ENCODE results near the gene RNF215.
A peak's percentile ranks its signal among the peaks of the same experiment; 100 is the strongest.
"Not testable (repeated sequence)": the region's sequence is repeated elsewhere in the genome, so short reads cannot be mapped to it uniquely, and the experiment has no call there.

Gene RNF215

DNA sequence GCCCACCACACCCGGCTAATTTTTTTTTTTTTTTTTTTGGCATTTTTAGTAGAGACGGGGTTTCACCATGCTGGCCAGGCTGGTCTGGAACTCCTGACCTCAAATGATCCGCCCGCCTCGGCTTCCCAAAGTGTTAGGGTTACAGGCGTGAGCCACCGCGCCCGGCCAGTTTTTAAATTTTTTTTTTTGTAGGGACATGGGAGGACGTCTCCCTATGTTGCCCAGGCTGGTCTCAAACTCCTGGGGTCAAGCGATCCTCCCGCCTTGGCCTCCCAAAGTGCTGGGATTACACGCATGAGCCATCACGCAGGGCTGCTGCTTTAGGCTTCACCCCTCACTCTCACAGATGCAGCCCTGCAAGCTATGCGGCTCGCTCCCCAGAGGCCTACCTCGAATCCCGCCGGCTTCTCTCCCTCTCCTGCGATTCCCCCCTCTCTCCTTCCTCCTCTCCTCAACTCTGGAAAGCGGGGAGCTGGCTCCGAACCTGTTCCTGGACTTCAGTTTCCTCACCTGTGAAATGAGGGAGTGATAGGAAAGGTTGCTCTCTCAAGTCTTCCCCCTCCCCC is 29.5 kb downstream of the RNF215 start:
- no peak for DNase-seq

DNA sequence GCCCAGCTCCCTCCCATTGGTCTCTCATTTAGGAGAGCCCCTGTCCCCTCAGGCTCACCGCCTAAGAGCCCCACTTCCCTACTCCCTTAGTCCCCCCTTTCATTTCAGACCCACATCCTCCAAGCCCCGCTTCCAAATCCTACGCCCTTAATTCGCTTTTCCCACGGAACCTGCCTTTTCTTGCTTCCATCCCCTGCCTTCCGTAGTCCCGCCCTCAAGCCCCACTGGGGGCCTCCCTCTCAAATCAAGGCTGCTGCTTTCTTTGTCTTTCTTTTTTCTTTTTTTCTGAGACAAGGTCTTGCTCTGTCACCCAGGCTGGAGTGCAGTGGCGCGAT is 30.0 kb downstream of the RNF215 start:
- no peak for DNase-seq

DNA sequence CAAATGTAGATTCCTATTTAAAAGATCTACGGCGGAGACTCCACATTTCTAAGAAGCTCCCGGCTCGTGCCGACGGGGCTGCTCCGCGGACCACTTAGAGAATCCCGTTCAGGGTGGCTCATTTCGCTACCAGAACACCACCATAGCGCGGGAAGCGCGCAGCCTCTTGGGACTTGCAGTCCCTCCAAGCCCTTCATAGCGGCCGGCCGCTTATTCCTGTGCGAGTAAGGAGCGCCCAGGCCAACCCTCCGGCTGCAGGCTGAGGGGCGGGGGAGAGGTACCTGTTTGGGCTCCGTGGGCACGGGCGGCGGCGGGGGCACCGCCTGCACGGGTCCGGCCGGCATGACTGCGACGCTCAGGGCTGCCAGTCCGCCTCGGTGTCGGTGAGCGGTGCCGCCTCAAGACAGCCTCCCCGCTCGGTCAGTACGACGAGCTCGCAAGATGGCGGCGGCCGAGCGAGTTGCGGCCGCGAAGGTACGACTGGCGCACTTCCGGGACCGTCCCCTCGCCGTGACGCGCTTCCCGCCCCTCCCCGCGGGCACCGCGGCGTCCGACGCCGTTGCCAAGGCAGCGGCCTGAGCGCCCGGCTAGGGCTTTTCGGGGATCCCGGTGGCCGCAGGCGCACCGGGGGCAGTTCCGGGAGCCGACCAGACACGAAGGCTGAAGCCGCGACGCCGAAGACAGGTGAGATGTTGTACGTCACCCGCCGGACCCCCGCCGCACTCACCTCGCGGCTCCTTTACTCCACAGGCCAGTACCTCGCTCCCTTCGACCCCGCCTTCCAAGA is 30.6 kb downstream of the RNF215 start, which contains the start of the genes CCDC157 and SF3A1:
Gene CCDC157, plus strand, starts transcription at position 559 of the 787 bp plus-strand sequence. CDS start 8,994 bp downstream, outside the sequence.
Gene SF3A1, minus strand, starts transcription at position 446 of the 787 bp plus-strand sequence. Its CDS starts 102 bp downstream, at position 344.
- peak; percentile 87 for DNase-seq

DNA sequence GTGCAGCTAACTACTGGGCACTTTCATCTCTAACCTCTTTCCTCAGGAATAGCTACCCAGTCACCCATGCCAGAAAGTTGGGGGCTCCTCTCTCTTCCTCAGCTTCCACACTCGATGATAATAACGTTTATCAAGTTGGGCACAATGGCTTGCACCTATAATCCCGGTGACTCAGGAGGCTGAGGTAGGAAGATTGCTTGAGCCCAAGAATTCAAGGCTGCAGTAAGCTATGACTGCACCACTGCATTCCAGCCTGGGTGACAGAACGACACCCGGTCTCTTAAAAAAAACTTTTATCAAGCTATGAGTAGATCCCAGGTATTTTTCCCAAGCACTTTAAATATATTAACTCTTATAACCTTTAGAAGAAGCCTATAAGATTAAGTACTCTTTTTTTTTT is 32.6 kb downstream of the RNF215 start:
- DNase-seq, result no peak

DNA sequence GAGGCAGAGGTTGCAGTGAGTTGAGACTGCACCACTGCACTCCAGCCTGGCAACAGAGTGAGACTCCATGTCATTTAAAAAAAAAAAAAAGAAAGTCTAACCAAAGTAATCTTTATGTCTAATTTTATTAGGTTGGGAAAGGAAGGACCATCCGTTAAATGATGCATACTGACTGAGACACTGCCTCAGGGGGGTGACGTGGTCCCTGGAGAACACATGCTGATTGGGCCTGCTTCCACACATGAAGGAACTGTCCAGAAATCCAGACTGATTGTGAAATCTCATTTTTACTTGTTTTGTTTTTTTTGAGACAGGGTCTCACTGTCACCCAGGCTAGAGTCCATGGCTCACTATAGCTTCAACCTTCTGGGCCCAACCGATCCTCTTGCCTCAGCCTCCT is 36.0 kb downstream of the RNF215 start:
- no peak for DNase-seq

DNA sequence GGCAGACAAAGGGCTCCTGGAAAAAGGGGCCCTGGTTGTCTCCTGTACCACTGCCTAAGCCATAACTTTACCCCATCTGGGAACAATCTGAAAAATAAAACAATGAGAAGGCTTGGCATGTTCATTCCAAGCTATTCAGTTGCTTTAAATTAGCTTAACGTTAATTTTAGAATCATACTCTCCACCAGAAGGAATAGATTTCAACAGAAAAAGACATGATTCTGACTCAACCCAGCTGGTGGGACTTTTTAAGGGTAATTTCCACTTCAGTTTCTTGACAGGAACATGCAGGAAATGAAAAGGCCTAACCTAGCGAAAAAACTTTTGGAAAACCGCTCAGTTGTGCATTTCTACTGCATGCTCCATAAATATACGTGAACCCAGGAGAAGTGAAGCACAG is 38.4 kb downstream of the RNF215 start:
- DNase-seq, result no peak

DNA sequence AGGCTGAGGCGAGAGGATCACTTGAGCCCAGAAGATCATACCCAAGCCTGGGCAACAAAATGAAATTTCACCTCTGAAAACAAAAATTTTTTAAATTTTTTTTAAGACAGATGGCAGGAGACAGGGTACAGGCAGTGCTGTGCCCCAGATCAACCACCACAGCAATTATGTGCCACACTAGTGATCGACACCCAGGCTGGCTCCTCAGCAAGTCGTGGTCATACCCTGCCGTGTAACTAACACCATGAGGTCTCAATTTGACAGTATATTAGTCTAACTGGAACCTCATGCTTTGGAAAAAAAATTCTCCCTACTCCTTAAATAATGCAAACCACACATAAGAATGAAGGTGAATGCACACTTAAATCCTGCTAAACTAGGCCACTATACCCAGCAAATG is 38.8 kb downstream of the RNF215 start:
- DNase-seq, result no peak

DNA sequence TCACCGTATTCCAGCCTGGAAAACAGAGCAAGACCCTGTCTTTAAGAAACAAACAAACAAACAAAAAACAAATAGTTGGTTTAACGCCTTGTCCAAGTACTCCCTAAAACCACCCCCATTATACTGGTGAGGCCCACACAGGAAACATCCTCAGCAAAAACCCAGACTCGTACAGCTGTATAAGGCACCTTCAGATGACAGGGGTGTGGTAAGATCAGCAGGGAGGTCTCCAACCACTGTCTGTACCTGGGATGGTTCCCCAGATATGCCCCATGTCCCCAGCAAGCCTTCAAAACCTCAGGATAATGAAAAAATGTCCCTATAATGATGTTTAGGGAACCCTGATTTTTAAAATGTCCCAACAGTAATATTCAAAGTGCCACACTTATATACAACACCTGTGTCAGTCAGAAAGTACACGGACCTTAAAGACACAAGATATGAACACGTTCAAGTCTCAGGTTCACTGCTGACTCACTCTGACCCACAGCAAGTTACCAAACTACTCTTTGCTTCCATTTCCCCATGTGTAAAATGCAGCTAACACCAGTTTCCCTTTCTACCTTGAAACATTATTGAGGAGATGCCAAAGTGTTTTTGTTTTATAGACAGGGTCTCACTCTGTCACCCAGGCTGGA is 39.8 kb downstream of the RNF215 start:
- DNase-seq, result no peak

DNA sequence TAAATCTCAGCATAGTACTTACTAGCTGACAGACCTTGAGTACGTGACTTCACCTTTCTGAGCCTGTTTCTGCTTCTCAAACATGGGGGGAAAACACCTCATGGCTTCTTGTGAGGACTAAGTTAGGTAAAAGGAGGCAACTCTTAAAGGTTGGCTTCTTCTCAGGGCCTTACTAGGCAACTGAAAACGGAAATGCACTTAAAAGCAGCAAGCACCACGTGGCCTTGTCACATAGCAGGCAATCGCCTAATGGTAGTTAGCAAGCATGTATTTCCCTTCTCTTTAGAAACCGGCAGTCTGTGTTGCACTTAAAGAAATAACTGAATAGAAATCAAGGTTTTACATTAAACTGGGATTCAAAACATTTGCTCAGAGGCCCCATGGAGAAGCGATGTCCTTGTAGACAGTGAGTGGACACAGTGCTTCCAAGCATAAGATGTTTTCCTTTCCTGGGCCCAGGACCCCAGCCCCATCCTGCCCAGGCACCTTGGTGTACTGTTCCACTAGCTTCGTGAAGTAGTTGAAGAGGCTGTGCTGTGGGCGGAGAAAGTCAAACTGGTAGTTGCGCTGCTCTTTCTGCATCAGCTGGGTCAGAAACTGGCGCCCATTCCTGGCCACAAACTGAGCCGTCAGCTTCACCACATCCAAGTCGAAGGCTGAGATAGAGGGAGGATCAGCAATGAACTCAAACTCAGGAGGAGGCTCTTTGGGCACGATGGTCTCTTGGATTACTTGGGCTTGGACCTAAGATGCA is 42.6 kb downstream of the RNF215 start:
- peak; percentile 18 for DNase-seq

DNA sequence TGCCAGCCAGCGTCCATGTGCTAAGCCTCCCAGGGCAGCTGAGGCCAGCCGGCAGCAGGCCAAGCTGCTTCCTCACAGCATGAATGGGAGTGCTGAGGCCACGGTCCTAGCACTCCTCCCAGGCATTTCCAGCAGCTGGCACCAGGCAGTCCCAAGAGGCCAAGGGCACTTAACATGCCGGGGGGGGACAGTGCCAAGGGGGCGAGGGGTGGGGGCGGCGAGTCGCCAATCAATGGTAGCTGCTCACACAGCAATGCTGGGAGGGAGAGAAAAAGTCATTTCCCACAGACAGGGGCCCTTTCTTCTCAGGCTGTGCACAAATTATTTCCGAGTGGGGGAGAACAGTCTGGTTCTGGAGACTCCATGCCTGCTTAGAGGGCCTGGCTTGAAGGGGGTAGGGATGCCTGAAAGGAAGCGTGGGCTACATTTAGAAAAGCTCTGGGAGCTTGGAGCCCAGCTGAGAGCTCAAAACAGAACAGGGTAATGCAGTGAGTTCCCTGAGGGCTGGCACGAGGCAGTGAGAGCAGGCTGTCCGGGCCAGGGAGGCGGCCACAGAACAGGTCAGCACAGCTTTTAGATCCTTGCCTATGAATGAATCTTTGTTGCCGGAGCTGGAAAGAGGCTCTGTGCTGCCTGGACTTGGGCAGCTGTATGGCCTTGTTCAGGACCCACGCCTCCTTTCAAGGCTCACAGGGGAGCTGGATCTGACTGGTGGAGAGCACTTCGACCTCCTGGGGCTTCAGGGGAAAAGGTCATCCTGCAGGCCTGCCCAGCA is 46.1 kb downstream of the RNF215 start:
- DNase-seq, result no peak

DNA sequence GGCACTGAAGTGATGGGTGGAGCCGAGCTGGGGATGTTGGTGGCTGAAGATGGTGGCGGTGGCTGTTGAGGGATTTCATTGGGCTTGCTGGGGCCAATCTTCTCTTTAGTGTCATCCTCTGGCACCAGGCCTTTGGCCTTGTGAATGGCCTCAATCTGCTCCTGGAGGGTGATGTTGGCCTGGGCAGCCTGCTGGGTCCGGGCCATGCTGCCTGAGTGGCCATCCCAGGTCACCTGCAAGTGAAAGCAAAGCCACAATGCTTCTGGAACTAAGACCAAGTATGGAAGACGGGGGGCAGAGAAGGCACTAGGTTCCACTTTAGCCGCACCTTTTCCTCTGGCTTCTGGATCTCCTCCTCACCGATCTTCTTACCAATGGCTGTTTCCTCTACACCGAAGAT is 48.4 kb downstream of the RNF215 start:
- DNase-seq, result no peak

DNA sequence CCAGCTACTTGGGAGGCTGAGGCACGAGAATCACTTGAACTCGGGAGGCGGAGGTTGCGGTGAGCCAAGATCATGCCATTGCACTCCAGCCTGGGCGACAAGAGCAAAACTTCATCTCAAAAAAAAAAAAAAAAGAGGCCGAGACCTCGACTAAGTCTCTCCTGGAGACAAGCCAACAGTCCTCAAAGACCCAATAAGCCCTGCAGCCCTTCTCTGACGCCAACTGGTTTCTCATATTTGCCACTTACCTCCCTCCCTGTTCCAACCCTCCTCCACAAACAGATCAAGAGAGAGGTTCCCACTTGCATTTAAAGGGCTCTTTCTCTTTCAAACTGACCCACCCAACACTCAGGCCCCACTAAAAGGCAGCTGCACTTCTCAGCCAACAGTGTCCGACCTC is 48.9 kb downstream of the RNF215 start:
- not testable (repeated sequence) for DNase-seq

DNA sequence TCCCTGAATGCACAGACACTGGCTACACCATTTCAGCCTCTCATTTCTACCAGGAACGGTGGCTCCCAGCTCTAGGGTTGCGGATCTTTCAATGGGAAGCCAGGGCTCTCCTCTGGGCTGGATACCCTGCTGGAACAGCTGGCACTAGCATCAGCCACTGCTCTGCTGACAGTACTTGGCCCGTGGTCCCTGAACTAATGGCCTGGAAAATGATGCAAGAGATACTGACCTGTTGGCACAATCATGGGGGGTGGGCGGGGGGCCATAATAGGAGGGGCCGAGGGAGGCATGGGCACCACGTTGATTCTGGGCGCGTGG is 49.8 kb downstream of the RNF215 start:
- DNase-seq, result no peak

DNA sequence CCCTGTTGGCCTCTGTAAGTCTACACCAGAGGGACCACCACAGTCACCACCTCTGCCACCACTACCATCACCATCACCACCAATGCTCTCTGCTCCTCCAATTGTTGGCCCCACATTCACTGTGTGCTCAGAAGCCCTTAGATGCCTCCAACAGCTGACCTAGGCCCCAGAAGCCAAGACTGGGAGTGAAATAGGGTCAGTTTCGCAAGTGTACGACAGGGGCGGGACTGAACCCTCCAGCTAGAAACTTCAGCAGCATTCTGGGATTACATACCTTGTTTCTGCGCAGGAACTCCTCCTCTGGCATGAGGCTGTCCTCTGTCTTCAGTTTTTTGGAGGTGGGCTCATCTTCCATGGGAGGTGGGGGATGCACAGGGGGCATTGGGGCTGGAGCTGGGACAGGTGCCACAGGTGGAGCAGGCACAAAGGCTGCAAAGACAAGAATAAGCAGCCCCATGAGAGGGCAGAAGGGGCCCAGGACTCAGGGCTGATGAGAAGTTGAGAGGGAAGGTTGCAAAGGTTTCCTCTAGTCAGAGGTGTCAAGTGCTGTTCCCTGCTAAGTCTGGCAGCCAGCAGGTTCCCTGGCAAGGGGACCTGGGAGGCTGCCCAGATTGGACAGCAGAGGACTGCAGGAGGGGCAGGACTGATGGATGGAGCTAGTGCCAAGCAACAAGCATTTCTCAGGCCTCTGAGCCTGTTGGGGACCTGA is 50.3 kb downstream of the RNF215 start:
- no peak for DNase-seq

DNA sequence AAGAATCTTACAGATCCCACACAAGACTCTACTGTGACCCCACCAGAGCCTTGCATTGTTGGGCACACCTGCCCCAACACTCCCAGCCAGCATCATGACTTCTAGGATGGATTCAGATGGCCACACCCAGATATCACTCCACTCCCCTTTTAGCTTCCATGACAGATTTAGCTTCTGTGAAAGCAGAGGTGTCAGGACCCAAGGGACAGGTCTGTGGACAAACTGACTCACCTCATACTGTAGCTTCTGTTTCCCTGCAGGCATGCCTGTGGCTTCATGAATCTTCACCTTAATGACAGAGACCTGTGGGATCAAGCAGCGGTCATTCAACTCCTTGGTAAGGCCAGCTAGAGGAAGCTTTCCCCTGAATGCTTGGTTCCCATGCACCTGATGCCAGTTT is 52.0 kb downstream of the RNF215 start:
- DNase-seq, result no peak

DNA sequence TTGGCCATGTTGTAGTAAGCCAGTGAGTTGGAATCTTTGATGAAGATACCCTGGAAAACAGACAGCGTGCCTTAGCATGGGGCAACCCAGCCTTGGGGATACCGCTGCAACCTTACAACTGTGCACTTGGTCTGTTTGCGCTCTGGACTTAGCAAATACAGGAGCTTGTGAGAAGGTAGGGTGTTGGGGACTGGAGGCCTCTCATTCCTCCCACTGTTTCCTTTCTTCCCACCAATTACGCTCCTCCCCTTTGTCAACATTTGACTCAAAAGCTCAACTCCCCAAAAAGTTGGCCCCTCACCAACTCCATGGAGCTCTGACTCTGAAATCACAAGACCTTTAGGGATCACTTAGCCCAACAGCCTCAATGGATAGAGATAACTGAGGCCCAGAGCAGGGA is 52.6 kb downstream of the RNF215 start:
- no peak for DNase-seq

DNA sequence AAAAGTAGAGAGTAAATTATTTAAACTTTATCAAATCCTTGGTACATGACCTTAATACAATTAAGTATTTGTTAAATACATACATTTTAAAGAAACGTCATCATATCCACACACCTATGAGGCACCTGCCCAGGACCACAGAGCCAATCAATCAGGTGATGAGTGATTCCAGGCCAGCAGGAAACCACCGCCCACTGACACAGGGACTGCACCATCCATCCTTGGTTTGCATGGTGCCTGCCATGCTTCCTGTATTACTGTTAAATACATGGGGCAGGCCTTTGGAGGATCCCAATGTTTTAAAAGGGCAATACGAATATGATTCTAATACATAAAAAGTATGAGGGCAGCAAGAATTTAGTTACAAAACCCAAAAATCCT is 53.5 kb downstream of the RNF215 start:
- no peak for DNase-seq

DNA sequence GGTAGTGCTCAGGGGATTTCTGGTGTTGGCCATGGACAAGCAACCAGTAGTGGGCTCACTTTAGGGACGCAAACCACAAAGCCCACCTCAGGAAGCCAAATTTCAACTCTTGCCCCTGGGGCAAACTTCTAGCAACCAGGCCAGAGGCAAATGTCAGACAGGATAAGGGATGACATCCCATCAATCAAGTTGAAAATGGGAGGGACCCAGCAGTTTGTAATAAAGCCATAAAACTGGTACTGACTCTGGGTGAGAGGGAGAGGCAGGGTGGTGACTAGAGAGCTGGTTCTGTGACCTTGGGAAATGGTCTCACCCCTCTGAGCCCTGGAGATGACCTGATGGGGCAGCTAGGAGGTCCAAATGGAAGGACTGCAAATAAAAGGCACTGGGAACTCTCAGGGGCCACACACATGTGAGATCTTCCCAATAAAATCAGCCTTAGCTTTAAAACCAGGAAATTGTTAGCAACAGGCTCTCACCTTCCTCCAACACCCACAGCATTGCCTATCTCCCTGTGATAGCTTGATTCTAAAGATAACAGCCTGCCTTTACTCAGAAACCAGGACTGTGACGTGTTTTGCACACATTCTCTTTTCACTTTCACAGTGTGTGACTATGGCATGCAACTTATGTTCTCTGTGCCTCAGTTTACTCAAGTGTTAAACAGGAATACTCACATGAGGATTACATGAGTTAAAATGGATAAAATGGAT is 54.1 kb downstream of the RNF215 start:
- DNase-seq, result no peak

DNA sequence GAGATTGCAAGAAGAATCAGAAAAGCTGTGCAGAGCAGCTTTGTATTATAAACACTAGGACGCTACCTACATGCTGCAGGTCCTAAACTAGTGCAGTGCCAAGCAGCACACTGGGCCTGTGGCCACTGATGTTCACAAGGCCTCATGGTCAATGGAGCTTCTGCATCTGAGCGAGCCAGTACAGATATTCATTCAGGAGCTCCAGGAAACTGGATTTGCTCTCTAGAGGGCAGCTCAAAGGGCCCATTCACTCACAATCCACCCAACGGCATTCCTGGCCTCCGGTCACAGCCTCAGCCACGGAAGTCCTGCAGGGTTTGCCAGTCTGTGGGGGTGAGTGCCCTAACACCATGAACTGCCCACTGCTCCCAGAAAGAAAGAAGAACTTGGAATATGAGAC is 54.7 kb downstream of the RNF215 start:
- no peak for DNase-seq

All from central memory CD4-positive, alpha-beta T cell (primary cell).